ENCODE results near the gene CHST12. TPM values are rescaled to one million over a fixed set of nuclear protein-coding genes. Genes with fewer than 3 reads are reported as not detected.

CHST12 gene
- total RNA-seq, 3 donors from 2014 or later = 6.2 to 15.0 (median 7.2) TPM

- Histone ChIP-seq H3K36me3 (no peaks in the 10 kb centered on the region), H3K9me3 (no peaks in the 10 kb centered on the region), H3K27me3 (no peaks in the 10 kb centered on the region), H3K4me3 (peak overlapping the region in 2 of 3 donors; percentile 22 to 45), H3K4me1 (no peaks in the 10 kb centered on the region), H3K27ac (no peak overlapping the region)
- no peak for DNase-seq (ENCODE audit: low spot score in 2 of 2)
- TF ChIP-seq POLR2AphosphoS5 (IDR thresholded peaks at IDR 0.05) (no peak), POLR2A (IDR thresholded peaks at IDR 0.05) (no peak)
- intact Hi-C loops (cut with DNase I; ENCODE audit: low total_unique reads) = loop anchor here (1.0 kb wide), 1 partner anchor 41 kb away; no protein-coding TSS in a partner anchor
Observed at GRCh38 chr7:2460188-2460587, 56.8 kb downstream of the CHST12 start.

- no peaks in the 10 kb centered on the region for H3K27me3 ChIP-seq
- H3K4me3 ChIP-seq = peak overlapping the region in 1 of 3 donors; percentile 45
- no peaks in the 10 kb centered on the region for H3K9me3 ChIP-seq
- TF ChIP-seq POLR2A (IDR thresholded peaks at IDR 0.05) = no peak
- no peak for TF ChIP-seq CTCF (IDR thresholded peaks at IDR 0.05)
- TF ChIP-seq POLR2AphosphoS5 (IDR thresholded peaks at IDR 0.05) = no peak
- intact Hi-C loops (cut with DNase I; ENCODE audit: low total_unique reads) = loop anchor here (1.0 kb wide), 1 partner anchor 41 kb away; no protein-coding TSS in a partner anchor
- no peaks in the 10 kb centered on the region for H3K36me3 ChIP-seq
- no peaks in the 10 kb centered on the region for H3K4me1 ChIP-seq
- no peak for DNase-seq (ENCODE audit: low spot score in 2 of 2)
- no peak overlapping the region for H3K27ac ChIP-seq
Observed at GRCh38 chr7:2460641-2461040, 57.2 kb downstream of the CHST12 start.

- DNase-seq (ENCODE audit: low spot score in 2 of 2) = no peak
- no peaks in the 10 kb centered on the region for H3K27me3 ChIP-seq
- H3K9me3 ChIP-seq = no peaks in the 10 kb centered on the region
- H3K4me3 ChIP-seq = no peak overlapping the region
- intact Hi-C loops (cut with DNase I; ENCODE audit: low total_unique reads) = no loop called here
- TF ChIP-seq POLR2AphosphoS5 (IDR thresholded peaks at IDR 0.05) (no peak), POLR2A (IDR thresholded peaks at IDR 0.05) (no peak), CTCF (IDR thresholded peaks at IDR 0.05) (no peak)
- no peaks in the 10 kb centered on the region for H3K36me3 ChIP-seq
- no peaks in the 10 kb centered on the region for H3K4me1 ChIP-seq
- no peak overlapping the region for H3K27ac ChIP-seq
Observed at GRCh38 chr7:2461268-2462026, 58.0 kb downstream of the CHST12 start.

- intact Hi-C loops (cut with DNase I; ENCODE audit: low total_unique reads) = no loop called here
- Histone ChIP-seq H3K9me3 (no peaks in the 10 kb centered on the region), H3K4me1 (no peaks in the 10 kb centered on the region), H3K36me3 (no peaks in the 10 kb centered on the region), H3K27me3 (no peaks in the 10 kb centered on the region), H3K4me3 (no peak overlapping the region), H3K27ac (no peak overlapping the region)
- TF ChIP-seq POLR2A (IDR thresholded peaks at IDR 0.05) (no peak), CTCF (IDR thresholded peaks at IDR 0.05) (no peak), POLR2AphosphoS5 (IDR thresholded peaks at IDR 0.05) (no peak)
- no peak for DNase-seq (ENCODE audit: low spot score in 2 of 2)
Observed at GRCh38 chr7:2462731-2463130, 59.3 kb downstream of the CHST12 start.

GRCh38 chr7:2465928-2466327 is 62.5 kb downstream of the CHST12 start:
- TF ChIP-seq POLR2A (IDR thresholded peaks at IDR 0.05) (no peak), POLR2AphosphoS5 (IDR thresholded peaks at IDR 0.05) (no peak), CTCF (IDR thresholded peaks at IDR 0.05) (no peak)
- intact Hi-C loops (cut with DNase I; ENCODE audit: low total_unique reads) = no loop called here
- H3K4me3 ChIP-seq = no peak overlapping the region

More at GRCh38 chr7:2465928-2466327, 62.5 kb downstream of the CHST12 start:
- Histone ChIP-seq H3K36me3 (no peaks in the 10 kb centered on the region), H3K27ac (no peak overlapping the region), H3K27me3 (no peaks in the 10 kb centered on the region), H3K9me3 (no peaks in the 10 kb centered on the region), H3K4me1 (no peaks in the 10 kb centered on the region)
- no peak for DNase-seq (ENCODE audit: low spot score in 2 of 2)
